ENCODE data around the gene EGFL6.

Gene EGFL6

GRCh38 chrX:13652287-13652793 lies 82.9 kb downstream of the EGFL6 start (continued):
- TF ChIP-seq, protein P1, sequence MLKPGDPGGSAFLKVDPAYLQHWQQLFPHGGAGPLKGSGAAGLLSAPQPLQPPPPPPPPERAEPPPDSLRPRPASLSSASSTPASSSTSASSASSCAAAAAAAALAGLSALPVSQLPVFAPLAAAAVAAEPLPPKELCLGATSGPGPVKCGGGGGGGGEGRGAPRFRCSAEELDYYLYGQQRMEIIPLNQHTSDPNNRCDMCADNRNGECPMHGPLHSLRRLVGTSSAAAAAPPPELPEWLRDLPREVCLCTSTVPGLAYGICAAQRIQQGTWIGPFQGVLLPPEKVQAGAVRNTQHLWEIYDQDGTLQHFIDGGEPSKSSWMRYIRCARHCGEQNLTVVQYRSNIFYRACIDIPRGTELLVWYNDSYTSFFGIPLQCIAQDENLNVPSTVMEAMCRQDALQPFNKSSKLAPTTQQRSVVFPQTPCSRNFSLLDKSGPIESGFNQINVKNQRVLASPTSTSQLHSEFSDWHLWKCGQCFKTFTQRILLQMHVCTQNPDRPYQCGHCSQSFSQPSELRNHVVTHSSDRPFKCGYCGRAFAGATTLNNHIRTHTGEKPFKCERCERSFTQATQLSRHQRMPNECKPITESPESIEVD (tag by site-specific recombination; IDR thresholded peaks at IDR 0.05): no peak
- TF ChIP-seq ZNF10 (tag by site-specific recombination; IDR thresholded peaks at IDR 0.05): no peak; the same call in 1 of the 2 replicates
- no peak for TF ChIP-seq ZNF114 (tag by site-specific recombination; IDR thresholded peaks at IDR 0.05)
- TF ChIP-seq MEIS1 (CRISPR knock-in tag; IDR thresholded peaks at IDR 0.05; ENCODE audit: borderline replicate concordance): peak; percentile 93
- no peak for TF ChIP-seq ZNF404 (tag by site-specific recombination; IDR thresholded peaks at IDR 0.05)
- no peak for TF ChIP-seq ZNF645 (tag by site-specific recombination; IDR thresholded peaks at IDR 0.05)
- no peak for TF ChIP-seq ZNF571 (tag by site-specific recombination; IDR thresholded peaks at IDR 0.05)
- no peak for TF ChIP-seq ZNF521 (tag by site-specific recombination; IDR thresholded peaks at IDR 0.05)
- TF ChIP-seq ZNF416 (tag by site-specific recombination; IDR thresholded peaks at IDR 0.05): no peak
- TF ChIP-seq, protein P2, sequence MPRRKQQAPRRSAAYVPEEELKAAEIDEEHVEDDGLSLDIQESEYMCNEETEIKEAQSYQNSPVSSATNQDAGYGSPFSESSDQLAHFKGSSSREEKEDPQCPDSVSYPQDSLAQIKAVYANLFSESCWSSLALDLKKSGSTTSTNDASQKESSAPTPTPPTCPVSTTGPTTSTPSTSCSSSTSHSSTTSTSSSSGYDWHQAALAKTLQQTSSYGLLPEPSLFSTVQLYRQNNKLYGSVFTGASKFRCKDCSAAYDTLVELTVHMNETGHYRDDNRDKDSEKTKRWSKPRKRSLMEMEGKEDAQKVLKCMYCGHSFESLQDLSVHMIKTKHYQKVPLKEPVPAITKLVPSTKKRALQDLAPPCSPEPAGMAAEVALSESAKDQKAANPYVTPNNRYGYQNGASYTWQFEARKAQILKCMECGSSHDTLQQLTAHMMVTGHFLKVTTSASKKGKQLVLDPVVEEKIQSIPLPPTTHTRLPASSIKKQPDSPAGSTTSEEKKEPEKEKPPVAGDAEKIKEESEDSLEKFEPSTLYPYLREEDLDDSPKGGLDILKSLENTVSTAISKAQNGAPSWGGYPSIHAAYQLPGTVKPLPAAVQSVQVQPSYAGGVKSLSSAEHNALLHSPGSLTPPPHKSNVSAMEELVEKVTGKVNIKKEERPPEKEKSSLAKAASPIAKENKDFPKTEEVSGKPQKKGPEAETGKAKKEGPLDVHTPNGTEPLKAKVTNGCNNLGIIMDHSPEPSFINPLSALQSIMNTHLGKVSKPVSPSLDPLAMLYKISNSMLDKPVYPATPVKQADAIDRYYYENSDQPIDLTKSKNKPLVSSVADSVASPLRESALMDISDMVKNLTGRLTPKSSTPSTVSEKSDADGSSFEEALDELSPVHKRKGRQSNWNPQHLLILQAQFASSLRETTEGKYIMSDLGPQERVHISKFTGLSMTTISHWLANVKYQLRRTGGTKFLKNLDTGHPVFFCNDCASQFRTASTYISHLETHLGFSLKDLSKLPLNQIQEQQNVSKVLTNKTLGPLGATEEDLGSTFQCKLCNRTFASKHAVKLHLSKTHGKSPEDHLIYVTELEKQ (tag by site-specific recombination; IDR thresholded peaks at IDR 0.05; ENCODE audit: borderline replicate concordance): peak; percentile 52
- no peak for TF ChIP-seq ZNF792 (tag by site-specific recombination; IDR thresholded peaks at IDR 0.05)
- TF ChIP-seq ZSCAN4 (tag by site-specific recombination; IDR thresholded peaks at IDR 0.05): 0 out of 2 replicates have a peak, but pooled peaks have one; percentile 7
- TF ChIP-seq, protein P3, sequence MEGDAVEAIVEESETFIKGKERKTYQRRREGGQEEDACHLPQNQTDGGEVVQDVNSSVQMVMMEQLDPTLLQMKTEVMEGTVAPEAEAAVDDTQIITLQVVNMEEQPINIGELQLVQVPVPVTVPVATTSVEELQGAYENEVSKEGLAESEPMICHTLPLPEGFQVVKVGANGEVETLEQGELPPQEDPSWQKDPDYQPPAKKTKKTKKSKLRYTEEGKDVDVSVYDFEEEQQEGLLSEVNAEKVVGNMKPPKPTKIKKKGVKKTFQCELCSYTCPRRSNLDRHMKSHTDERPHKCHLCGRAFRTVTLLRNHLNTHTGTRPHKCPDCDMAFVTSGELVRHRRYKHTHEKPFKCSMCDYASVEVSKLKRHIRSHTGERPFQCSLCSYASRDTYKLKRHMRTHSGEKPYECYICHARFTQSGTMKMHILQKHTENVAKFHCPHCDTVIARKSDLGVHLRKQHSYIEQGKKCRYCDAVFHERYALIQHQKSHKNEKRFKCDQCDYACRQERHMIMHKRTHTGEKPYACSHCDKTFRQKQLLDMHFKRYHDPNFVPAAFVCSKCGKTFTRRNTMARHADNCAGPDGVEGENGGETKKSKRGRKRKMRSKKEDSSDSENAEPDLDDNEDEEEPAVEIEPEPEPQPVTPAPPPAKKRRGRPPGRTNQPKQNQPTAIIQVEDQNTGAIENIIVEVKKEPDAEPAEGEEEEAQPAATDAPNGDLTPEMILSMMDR (tag by site-specific recombination; IDR thresholded peaks at IDR 0.05): no peak
- no peak for TF ChIP-seq ZNF48 (tag by site-specific recombination; IDR thresholded peaks at IDR 0.05)
- TF ChIP-seq ZNF302 (tag by site-specific recombination; IDR thresholded peaks at IDR 0.05; ENCODE audit: low read depth): no peak
- peak; percentile 64 for TF ChIP-seq ZNF692 (tag by site-specific recombination; IDR thresholded peaks at IDR 0.05)
- TF ChIP-seq, protein P4, sequence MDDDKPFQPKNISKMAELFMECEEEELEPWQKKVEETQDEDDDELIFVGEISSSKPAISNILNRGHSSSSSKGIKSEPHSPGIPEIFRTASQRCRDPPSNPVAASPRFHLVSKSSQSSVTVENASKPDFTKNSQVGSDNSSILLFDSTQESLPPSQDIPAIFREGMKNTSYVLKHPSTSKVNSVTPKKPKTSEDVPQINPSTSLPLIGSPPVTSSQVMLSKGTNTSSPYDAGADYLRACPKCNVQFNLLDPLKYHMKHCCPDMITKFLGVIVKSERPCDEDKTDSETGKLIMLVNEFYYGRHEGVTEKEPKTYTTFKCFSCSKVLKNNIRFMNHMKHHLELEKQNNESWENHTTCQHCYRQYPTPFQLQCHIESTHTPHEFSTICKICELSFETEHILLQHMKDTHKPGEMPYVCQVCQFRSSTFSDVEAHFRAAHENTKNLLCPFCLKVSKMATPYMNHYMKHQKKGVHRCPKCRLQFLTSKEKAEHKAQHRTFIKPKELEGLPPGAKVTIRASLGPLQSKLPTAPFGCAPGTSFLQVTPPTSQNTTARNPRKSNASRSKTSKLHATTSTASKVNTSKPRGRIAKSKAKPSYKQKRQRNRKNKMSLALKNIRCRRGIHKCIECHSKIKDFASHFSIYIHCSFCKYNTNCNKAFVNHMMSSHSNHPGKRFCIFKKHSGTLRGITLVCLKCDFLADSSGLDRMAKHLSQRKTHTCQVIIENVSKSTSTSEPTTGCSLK (tag by site-specific recombination; IDR thresholded peaks at IDR 0.05): no peak
- TF ChIP-seq OSR2 (tag by site-specific recombination; IDR thresholded peaks at IDR 0.05): no peak
- peak; percentile 80 for TF ChIP-seq ZXDB (tag by site-specific recombination; IDR thresholded peaks at IDR 0.05)
- peak; percentile 89 for TF ChIP-seq INSM2 (tag by site-specific recombination; IDR thresholded peaks at IDR 0.05)
- no peak for TF ChIP-seq MZF1 (tag by site-specific recombination; IDR thresholded peaks at IDR 0.05; ENCODE audit: borderline replicate concordance)
- no peak for TF ChIP-seq ZNF202 (tag by site-specific recombination; IDR thresholded peaks at IDR 0.05; ENCODE audit: borderline replicate concordance)
- TF ChIP-seq, protein P5, sequence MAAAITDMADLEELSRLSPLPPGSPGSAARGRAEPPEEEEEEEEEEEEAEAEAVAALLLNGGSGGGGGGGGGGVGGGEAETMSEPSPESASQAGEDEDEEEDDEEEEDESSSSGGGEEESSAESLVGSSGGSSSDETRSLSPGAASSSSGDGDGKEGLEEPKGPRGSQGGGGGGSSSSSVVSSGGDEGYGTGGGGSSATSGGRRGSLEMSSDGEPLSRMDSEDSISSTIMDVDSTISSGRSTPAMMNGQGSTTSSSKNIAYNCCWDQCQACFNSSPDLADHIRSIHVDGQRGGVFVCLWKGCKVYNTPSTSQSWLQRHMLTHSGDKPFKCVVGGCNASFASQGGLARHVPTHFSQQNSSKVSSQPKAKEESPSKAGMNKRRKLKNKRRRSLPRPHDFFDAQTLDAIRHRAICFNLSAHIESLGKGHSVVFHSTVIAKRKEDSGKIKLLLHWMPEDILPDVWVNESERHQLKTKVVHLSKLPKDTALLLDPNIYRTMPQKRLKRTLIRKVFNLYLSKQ (tag by site-specific recombination; IDR thresholded peaks at IDR 0.05; ENCODE audit: borderline replicate concordance): no peak
